Suprapubic skin (tissue), 4 donors: ENCODE measurements around the gene MRPL51.

Experiments
- POLR2A ChIP-seq, 2 donors: fragments of 450-650 bp; IDR thresholded peaks; one replicate each; pipeline ENCODE4 v1.6.1; 2017; ENCODE audit warnings: antibody characterized with exemption in 2 of 2, mild to moderate bottlenecking in 2 of 2, moderate library complexity in 2 of 2
- POLR2AphosphoS5 ChIP-seq, 3 donors: sonication (generic); formaldehyde crosslinking; IDR thresholded peaks; one replicate each; pipeline ENCODE4 v1.6.1; 2017; ENCODE audit warnings: antibody characterized with exemption in 3 of 3
- TF ChIP-seq, protein P1 (sequence below), 2 donors: fragments of 200-600 bp in 1 of 2; fragments of 450-650 bp in 1 of 2; sonication (generic) in 1 of 2; IDR thresholded peaks; one replicate each; pipeline ENCODE4 v1.5.1; 2016 to 2019; ENCODE audit warnings: antibody characterized with exemption in 2 of 2, mild to moderate bottlenecking in 1 of 2, moderate library complexity in 1 of 2

DNA sequence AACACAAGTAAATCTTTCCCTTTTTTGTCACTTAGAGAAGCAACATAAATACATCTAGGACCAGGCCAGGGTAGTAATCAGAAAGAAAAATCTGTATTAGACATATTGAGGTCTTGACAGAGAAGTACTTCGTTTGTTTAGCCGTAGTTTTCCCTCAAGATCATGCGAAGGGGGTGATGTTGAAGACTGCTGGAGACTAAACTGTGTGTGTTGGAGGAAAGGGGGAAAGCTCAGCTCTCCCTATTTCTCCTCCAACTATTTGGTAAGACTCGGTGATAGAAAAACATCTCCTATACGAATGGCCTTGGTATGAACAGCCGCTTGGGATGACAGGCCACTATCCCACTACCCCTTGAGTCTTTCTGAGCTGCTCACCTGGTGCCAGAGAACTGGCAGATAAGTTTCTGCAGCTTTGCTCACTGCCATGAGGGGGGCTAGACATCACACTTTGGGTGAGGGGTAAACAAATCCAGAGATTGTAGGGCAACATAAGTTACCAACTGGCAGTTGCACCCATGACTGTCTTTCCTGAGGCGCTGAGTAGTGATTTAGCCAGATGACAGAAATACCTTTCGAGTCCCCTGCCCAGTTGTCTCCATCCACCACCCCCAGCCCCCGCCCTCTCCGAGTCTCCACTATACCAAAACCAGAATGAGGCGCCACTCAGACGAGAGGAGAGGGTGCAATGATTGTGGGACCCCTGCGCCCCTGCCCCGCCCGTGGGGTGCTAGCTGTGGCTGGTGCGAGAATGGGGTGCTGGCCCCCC lies 23.3 kb downstream of the MRPL51 start:
- TF ChIP-seq, protein P1, sequence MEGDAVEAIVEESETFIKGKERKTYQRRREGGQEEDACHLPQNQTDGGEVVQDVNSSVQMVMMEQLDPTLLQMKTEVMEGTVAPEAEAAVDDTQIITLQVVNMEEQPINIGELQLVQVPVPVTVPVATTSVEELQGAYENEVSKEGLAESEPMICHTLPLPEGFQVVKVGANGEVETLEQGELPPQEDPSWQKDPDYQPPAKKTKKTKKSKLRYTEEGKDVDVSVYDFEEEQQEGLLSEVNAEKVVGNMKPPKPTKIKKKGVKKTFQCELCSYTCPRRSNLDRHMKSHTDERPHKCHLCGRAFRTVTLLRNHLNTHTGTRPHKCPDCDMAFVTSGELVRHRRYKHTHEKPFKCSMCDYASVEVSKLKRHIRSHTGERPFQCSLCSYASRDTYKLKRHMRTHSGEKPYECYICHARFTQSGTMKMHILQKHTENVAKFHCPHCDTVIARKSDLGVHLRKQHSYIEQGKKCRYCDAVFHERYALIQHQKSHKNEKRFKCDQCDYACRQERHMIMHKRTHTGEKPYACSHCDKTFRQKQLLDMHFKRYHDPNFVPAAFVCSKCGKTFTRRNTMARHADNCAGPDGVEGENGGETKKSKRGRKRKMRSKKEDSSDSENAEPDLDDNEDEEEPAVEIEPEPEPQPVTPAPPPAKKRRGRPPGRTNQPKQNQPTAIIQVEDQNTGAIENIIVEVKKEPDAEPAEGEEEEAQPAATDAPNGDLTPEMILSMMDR (IDR thresholded peaks at IDR 0.05): no peak
- no peak for TF ChIP-seq POLR2A (IDR thresholded peaks at IDR 0.05)
- TF ChIP-seq POLR2AphosphoS5 (IDR thresholded peaks at IDR 0.05): no peak
